Measurements from ENCODE around the gene PPM1M.
A peak's percentile ranks its signal among the peaks of the same experiment; 100 is the strongest.

PPM1M gene

DNA sequence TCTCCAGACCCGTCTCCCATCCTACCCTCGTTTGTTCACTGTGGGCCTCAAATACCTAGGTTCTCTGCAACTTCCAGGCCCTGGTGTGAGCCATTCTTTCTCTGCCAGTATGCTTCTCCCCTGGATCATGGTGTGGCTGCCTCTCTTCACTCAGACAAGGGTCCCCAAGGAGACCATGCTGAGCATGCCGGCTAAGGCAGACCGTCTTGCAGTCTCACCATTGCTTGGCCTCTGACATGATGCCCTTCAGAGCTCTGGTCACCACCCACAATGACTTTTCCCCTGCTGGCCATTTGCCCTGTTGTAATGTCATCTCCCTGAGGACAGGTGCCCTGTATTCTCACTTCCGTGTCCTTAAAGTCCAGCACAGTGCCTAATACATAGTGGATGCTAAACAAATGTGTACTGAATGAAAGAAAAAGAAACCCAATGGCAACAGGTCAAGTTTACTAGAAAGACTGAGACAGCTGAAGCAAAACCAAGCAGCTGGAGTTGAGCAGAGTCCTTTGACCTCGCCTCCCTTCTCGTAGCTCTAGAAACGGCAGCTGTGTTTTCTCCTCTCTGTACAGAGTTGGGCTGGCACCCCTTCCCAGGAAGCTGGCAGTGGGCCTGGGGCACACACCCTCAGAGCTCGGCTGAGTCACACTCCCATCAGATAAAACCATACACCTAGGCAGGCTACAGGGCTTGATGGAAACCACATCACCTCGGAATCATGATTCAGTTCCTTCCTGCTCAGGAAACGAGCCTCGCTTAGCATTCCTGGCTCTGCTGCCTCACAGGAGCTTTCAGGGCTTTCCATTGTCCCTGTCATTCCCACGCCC is 28.8 kb upstream of the PPM1M start:
- no peak for DNase-seq (ENCODE audit: low read depth)

DNA sequence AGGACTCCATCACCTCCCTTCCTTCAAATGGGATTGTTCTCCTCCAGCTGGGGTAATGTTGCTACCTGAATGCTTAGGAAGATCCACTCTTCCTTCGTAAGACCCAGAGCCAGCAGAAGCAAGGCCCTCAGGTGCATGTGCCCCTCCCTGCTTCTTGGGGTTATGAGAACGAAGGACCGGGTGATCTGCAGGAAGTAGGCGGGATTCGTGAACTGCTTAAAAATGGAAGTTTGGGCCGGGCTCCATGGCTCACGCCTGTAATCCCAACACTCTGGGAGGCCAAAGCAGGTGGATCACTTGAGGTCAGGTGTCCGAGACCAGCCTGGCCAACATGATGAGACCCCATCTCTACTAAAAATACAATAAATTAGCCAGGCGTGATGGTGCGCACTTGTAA is 28.2 kb upstream of the PPM1M start:
- DNase-seq (ENCODE audit: low read depth) = no peak

DNA sequence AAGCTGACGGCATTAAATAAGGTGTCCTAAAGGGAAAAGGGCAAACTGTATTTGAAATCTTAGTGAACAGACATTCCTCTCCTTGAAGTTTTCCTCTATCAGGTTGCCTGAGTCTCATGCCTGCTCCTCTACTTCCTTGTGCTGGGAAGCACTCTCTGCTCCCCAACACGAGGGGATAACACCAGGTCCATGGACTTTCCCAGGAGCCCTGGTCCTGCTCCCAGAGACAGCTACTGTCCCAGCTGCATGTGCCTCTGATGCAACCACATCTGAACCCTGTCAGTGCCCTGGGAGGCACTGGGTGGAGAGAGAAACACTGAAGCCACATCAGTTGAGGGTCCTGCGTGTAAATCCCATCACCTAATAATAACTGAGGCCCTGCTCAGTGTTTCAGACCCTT is 27.5 kb upstream of the PPM1M start:
- DNase-seq (ENCODE audit: low read depth) = no peak

DNA sequence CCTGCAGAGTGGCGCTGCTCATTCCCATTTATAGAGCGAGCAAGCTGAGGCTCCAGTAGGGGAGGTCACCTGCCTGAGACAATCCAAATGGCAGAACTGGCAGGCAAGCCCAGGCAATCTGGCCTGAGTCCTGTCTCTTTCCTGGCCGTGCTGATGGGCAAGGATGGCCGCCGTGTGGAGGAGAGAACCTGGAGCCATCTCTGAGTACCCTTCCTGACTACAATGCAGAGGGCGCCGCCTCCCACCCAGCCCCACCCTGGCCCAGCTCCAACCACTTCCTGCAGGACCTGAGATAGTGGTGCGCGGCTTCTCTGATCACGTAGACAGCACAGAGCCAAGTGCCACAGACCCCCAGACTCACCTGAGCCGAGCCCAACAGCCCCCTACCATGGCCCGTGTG is 27.1 kb upstream of the PPM1M start:
- no peak for DNase-seq (ENCODE audit: low read depth)

DNA sequence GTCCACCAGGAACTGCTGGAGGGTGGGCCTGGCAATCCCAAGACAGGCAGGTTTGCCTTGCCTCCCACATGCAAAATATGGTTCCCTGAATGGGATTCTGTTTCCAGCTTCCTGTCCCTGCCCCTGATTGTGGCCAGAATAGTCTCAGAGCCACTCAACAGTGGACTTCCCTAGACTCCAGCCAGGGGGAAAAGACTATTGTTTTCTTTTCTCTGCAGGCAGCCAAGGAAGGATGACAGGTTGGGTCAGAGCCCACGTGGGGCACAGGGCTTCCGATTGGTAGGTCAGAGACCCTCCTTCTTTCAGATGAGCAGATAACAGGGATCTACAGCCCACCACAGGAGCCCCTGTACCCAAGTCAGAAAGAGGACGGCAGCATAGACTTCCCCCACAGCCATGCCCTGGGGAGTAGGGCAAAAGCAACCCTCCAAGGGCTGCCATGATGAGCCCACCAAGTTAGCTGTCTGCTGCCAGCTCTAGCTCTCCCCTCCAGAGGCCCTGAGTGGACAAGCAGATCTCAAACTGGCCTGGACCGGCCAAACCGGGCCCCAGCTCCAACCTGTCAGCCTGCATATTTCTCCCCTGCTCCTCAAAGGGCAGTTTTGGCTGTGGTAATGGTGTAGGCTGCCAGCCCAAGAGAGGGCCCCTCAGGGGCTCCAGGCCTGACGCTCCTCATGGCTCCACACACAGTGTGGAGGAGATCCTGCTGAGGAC is 26.5 kb upstream of the PPM1M start:
- DNase-seq (ENCODE audit: low read depth) = no peak

DNA sequence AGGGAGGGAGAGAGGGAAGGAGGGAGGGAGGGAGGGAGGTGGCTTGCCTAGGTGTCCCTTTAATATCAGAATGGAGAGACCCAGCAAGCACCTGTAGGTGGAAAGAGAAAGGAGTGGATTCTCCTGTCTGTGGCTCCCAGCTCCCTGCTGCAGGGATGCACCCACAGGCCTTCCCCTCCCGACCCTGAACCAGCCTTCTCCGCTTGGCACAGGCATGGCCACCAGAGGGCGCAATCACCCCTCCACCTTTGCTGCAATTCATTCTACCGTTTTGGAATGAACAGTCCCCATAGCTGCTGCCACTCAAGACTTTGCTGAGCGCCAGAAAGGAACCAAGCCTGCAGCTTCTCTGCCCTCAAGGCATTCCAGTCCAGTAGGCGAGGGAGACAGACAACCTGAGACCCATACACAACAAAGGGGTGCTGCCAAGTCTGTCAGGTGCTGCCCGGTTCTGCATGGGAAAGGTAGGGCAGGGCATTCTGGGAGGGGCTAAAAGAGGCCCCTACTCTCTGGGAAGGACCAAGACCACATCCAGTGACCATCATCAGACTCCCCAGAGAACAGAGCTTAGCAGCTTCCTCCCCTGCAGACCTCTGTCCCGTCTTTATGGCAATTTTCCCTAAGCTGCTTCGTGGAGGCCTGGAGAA is 25.1 kb upstream of the PPM1M start:
- DNase-seq (ENCODE audit: low read depth) = peak; percentile 84

DNA sequence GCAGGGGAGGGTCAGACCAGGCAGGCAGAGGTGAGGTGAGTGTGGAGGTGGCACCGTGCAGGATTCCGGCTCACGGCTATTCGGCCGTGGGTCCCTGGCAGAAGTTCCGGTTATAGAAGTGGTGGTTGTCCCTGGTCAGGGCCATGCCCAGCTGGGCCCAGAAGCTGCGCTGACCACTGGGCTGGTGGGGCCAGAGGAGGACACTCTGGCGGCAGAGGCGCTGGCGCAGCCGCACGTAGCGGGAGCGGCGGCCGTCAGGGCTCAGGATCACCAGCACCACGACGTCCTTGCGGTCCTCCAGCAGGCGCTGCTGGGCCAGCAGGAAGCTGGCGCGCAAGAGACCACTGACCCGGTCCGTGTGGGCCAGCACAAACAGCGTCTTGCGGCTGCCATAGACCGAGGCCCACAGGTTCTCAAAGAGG is 24.4 kb upstream of the PPM1M start:
- DNase-seq (ENCODE audit: low read depth) = no peak

DNA sequence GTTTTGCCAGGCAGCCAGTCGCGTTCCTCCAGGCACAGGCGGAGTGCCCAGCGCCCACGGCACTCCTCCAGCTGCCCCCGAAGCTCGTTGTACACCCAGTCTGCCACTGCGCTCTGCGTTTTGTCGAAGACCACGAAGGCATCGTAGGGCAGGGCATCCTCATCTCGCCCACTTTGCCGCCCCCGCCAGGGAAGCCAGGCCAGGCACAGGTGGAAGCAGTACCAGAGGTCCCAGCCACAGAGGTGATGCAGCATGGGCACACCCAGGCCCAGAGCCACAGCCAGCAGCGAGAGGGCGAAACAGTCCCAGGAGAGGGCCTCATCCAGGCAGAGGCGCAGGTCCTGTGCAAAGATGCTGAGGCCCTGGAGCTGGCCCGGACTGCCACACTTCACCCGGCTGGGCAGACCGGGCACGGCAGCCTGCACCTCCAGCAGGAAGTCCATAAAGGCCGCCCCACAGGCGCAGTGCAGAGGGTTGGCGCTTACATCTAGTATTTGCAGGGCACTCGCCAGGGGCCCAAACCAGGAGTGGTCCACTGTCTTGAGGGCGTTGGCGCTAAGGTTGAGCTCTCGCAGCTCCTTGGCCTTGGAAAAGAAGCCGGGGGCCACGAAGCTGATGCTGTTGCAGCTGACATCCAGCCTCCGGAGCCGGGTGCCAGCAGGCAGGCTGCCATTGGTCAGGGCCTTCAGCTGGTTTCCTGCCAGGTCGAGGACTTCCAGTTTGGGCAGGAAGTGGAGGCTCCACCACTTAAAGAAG is 23.8 kb upstream of the PPM1M start:
- DNase-seq (ENCODE audit: low read depth) = no peak

DNA sequence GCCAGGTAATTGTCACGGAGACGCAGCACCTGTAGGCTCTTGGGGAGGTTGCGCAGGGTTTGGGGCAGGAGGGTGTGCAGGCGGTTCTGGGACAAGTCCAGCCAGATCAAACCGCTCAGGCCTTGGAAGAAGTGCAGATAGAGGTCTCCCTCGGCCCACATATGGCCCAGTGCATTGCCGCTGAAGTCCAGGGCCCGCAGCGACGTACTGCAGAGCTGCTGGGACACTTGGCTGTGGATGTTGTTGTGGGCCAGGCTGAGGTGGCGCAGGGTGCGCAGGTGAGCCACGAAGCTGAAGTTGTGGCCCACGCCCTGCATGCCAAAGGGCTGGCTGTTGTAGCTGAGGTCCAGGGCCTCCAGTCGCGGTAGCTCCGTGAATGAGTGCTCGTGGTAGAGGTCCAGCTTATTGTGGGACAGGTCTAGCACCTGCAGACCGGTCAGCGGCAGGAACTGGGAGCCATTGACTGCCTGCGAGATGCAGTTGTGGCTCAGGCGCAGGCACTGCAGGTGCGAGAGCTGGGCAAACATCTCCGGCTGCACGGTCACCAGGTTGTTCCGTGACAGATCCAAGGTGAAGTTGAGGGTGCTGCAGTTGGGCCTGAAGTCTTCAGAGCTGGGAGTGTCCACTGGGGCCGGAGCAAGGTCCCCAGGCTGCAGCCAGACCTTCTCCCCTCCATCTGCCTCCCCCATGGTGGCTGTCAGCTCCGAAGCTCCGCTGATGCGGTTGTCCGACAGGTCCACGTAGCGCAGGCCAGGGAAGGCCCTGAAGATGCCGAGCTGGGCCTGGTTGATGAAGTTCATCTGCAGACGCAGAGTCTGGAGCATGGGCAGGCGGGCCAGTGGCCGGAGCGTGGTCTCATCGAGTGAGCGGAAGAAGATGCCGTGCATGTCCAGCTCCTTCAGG is 23.0 kb upstream of the PPM1M start:
- DNase-seq (ENCODE audit: low read depth) = no peak

DNA sequence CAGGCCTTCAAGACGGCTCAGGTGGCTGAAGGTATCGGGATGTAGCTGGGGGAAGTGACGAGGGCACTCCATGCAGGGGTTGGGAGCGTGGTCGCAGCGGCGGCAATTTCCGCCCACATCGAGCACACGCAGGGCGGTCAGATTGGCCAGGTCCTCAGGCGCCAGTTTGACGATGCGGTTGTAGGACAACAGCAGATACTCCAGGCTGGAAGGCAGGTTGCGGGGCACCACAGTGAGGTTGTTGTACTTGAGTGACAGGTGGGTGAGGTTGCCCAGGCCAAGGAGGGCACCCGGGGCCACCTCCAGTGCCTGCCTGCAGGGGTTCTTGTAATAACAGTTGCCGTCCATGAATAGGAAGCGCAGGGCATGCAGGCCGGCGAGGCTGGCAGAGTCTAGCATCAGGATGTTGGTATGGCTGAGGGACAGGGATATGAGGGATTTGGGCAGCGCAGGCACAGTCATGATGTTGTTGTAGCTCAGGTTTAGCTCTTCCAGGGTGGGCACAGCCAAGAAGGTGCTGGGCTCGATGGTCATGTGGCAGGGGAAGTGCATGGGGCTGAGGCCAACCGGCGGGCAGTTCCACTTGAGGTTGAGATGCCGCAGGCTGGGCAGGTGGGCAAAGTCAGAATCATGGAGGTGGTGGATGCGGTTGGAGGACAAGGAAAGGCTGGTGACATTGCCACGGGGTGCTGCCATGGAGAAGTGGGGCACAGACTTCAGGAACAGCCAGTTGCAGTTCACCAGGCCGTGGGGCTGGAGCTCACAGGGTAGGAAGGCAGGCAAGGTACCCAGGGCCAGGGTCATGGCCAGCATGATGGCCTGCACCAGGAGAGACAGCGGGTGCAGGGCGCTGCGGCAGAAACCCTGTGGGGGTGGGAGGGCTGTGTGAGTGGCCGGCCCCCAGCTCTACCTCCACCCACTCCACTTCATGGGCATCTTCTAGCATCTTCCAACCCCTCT is 21.8 kb upstream of the PPM1M start:
- DNase-seq (ENCODE audit: low read depth) = no peak

DNA sequence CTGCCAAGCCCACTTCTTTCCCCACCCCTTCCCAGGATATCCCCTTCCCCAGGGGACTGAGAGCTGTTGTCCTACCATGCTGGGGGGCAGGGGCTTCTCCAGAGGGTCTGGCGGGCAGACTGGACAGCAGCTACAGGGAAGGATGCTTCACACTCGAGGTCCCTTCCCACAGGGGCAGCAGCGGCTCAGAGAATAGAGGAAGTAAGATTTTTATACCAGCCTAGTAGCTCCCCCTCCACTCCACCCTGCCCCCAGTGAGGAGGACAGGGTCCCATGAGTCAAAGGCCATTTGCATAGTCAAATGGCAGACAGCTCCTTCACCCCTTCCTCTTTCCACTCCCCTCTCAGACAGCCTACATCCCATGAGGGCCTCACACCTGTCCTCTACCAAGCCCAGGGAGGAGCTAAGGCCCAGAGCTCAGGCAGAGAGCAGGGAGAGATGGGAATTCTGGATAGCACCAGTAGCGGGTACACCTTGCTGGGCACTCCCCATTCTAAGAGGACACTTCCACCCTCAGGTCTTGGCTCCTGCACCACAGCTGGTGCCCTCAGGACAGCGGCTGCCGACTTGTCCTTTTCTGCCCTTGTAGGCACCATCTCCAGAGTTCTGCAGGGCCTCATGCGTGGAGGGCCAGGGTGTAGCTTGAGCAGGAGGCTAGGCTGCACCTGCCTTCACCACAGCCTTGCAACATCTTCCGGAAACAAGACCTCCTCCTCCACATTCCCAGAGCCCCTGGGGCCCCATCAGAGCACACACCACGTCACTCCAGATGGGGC is 19.9 kb upstream of the PPM1M start, which contains the start of gene TLR9:
Gene TLR9, minus strand, starts transcription at position 194 of the 777 bp plus-strand sequence. Its CDS starts 116 bp downstream, at position 78.
- DNase-seq (ENCODE audit: low read depth) = no peak

DNA sequence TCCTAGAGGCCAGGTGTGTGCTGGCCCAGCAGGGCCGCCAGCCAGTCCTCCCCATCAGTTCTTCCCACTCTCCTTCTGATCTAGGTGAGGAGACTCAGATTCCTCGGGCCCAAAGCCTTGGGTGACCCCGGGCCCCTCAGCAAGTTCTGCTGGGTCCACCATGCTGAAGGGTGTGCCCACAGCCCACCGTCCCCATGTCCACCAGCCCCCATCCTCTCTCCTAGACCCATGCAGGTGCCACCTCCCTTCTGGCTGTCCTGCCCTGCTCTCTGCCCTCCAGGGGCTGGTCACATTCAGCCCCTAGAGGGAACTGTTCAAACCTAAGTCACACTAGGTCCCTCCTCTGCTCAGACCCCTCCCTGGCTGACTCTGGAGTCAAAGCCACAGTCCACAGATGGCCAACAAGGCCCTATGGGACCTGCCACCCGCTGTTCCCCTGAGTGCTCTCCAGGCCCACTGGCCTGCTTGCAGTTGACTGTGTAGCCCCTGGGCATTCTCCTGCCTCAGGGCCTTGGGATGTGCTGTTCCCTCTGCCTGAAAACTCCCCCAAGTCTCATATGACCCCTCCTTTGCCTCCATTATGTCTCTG is 19.2 kb upstream of the PPM1M start:
- no peak for DNase-seq (ENCODE audit: low read depth)

DNA sequence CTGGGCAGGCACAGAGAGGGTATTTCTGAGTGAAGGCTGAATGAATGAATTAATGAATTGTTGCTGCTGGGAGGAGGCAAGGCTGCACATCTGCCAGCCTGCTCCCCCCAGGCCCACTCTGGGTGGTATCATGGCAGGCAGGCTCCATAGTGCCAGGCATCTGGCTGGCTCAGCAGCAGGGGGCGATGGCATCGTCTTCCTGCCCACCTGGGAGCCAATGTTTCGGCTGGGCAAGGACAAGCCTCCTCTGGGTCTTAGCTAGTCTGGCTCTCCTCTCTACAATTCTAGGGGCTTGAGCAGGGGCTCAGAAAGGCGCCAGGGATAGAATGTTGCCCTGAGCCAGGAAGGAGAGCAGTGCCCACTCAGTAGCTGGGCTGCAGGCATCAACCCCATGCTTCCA is 18.4 kb upstream of the PPM1M start:
- DNase-seq (ENCODE audit: low read depth) = no peak

DNA sequence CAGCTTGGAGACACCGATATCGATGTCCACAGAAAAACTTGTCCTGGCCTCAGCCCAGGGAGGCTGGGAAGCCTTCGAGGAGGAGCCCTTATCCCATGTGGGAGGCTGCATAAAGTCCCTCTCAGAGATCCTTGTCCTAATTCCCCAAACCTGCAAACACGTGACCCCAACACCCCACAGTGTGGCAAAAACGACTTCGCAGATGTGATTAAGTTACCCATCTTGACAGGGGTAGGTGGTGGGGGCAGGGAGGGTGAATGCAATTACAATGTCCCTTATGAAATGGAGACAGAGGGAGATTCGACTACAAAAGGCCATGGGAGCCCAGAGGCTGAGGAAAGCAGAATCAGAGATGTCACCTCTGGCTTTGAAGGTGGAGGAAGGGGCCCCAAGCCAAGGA is 17.8 kb upstream of the PPM1M start:
- DNase-seq (ENCODE audit: low read depth) = no peak

DNA sequence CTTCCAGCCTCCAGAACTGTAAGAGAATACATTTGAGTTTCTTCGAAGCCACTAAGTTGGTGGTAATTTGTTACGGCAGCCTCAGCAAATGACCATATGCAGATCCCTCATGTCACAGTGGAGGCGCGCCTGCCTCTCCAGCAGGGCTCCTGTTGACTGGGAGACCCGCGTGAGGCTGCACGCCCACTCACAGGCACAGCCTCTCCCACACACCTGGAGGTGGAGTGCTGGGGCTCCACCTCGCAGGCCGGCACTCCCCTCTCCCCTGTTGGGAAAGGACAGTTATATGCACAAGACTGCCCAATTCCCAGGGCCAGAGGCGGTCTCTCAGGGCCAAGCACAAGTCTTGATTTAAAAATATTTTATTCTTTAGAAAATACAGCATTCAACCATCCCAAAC is 17.3 kb upstream of the PPM1M start:
- DNase-seq (ENCODE audit: low read depth) = no peak

DNA sequence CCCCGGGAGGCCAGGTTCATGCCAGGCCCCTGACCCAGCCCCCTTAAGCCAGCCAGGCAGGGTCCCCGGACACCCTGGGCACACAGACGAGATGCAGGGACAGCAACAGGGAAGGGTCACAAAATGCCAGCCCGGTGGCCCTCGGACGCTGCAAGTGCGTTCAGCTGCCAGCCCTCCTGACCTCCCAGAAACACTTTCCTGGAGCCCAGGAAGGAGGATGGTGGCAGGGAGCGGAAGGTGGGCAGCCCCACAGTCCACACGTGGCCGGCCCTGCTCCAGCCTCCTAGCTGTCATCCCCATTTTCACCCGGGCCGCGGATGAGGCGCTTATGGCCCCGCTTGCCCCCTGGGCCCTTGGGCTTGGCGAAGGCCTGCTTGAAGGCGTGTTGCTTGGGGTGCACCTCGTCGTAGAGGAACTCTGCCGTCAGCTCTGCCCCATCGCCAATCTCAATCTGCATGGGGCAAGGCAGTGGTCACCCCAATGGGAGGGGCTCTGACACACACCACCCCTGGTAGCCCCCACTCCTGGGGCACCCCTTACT is 16.7 kb upstream of the PPM1M start:
- DNase-seq (ENCODE audit: low read depth) = no peak

DNA sequence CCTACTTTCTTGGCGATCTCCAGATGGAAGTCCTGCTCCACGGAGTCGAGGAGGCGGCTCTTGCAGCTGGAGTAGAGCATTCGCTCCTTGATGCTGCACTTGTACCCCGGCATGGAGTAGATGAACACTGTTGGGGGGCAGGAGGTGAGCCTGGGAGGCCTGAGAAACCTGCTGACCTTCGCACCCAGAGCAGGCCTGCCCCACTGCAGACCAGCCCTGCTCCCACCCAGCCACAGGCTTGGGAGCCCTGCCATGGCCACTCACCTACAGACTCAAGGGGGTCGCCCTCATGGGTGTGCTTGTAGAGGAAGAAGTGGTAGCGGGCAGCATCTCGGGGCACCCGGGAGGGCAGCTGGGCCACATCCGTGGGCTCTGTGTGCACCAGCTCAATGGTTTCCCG is 15.9 kb upstream of the PPM1M start:
- DNase-seq (ENCODE audit: low read depth) = no peak

DNA sequence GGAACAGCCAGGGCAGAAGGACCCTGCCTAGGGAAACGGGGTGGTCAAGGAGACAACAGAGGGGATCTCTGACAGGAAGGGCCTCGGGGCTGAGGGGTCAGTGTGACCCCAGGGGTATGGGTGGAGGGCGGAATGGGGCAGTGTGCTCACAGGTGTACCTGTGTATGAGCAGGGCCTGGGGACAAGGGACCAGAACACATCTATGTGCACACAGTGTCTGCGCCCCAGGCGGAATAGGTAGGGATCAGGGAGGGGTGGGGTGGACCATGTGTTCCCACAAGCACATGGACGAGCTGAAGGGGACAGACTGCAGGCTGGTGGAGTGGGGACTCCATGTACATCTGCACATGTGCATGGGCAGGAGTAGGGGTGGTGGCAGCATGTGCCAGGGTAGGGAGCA is 15.1 kb upstream of the PPM1M start:
- no peak for DNase-seq (ENCODE audit: low read depth)

All from activated gamma-delta T cell treated with anti-CD3 and anti-CD28 coated beads, Interleukin-2, amount 50 U/mL, for 16 hours (primary cell).